ENCODE data around the gene IL21R. TPM values are rescaled to one million over a fixed set of nuclear protein-coding genes. Genes with fewer than 3 reads are reported as not detected.

The IL21R gene
- total and polyA plus RNA-seq, 10 of the 15 experiments (the other 5 are each of a cell fraction or from before 2014, with no cell fraction given), result 5.3 to 138 (median 82.5) TPM

DNA sequence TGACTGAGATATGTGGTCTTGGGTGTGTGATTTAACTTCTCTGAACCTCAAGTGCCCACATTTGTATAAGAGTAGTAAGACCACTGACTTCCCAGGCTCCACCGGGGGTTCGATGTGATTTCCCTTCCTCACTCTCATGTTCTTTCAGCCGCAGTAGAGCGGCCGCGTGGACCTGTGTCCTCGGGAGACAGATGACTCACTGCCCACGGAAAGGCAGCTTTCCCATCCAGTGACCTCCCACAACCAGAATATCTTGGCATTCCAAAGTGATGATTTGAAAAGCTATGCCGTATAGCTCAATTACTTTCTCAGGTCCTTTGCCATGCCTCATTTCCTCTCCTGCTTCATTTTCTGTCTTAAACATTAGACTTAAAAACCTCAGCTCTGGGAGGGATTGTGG, 73.6 kb downstream of the IL21R start (continued):
- TF ChIP-seq, protein P1, sequence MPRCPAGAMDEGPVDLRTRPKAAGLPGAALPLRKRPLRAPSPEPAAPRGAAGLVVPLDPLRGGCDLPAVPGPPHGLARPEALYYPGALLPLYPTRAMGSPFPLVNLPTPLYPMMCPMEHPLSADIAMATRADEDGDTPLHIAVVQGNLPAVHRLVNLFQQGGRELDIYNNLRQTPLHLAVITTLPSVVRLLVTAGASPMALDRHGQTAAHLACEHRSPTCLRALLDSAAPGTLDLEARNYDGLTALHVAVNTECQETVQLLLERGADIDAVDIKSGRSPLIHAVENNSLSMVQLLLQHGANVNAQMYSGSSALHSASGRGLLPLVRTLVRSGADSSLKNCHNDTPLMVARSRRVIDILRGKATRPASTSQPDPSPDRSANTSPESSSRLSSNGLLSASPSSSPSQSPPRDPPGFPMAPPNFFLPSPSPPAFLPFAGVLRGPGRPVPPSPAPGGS (IDR thresholded peaks at IDR 0.05; ENCODE audit: borderline replicate concordance, insufficient read depth, low read depth, low read length, poor library complexity, severe bottlenecking), result no peak

GRCh38 chr16:27476240-27476639, 74.3 kb downstream of the IL21R start:
- H3K9ac ChIP-seq (ENCODE audit: control insufficient read depth, insufficient read depth, low read length), result no peak overlapping the region
- no peaks in the 10 kb centered on the region for H3K4me1 ChIP-seq (ENCODE audit: control insufficient read depth, insufficient read depth, low read length)
- H3K27ac ChIP-seq (ENCODE audit: control insufficient read depth, insufficient read depth), result no peak overlapping the region
- ChIA-PET SMC1A (ENCODE audit: uncharacterized antibody, unreplicated experiment) (no interaction called here), CTCF (interaction anchor here (0.7 to 1.2 kb wide), 2 partner anchors 270 to 320 kb away, joined by 3 read pairs; no protein-coding TSS in a partner anchor), POLR2A (interaction anchor here (0.7 kb wide), 1 partner anchor 258 kb away, joined by 3 read pairs; no protein-coding TSS in a partner anchor), RAD21 (ENCODE audit: unreplicated experiment) (no interaction called here)
- H3K27me3 ChIP-seq (replicated peaks in 1 of 2; ENCODE audit: control insufficient read depth in 2 of 2, insufficient read depth in 2 of 2, low read length in 1 of 2), result no peaks in the 10 kb centered on the region
- H3K4me2 ChIP-seq (ENCODE audit: control insufficient read depth, insufficient read depth), result no peak overlapping the region
- 99% methylated on average over 9 of the region's 9 CpGs for WGBS (ENCODE audit: insufficient coverage, insufficient replicate concordance, low lambda C conversion rate, missing lambda C conversion rate)
- DNase-seq (ENCODE audit: low read depth, low spot score) (no peak), FAIRE-seq (no peak), ATAC-seq (no peak)
- intact Hi-C loops (cut with micrococcal nuclease; ENCODE audit: unreplicated experiment) (no loop called here), in situ Hi-C loops (cut with MboI) (no loop called here)
- no TSS peak for BruUV-seq (replicated peaks)
- no peaks in the 10 kb centered on the region for H3K9me3 ChIP-seq (replicated peaks; ENCODE audit: control insufficient read depth, insufficient read depth, low read length)
- H2AFZ ChIP-seq (ENCODE audit: control insufficient read depth, low read depth, low read length), result no peak overlapping the region
- H3K4me3 ChIP-seq, result no peak overlapping the region
- no peak for TF ChIP-seq CBX5 (IDR thresholded peaks at IDR 0.05; ENCODE audit: low read depth)
- peaks cover 13 to 19% of the 10 kb centered on the region in 2 experiments for H3K36me3 ChIP-seq (ENCODE audit: control insufficient read depth in 2 of 2, insufficient read depth in 2 of 2, low read length in 1 of 2)
- H3K79me2 ChIP-seq (ENCODE audit: control insufficient read depth, insufficient read depth, low read length), result no peaks in the 10 kb centered on the region
- H4K20me1 ChIP-seq (ENCODE audit: control insufficient read depth, insufficient read depth), result no peaks in the 10 kb centered on the region

GRCh38 chr16:27480761-27481160, 78.8 kb downstream of the IL21R start:
- no peak for TF ChIP-seq BHLHE40 (IDR thresholded peaks at IDR 0.05; ENCODE audit: borderline replicate concordance in 1 of 2, low read depth in 2 of 2, low read length in 1 of 2)
- TF ChIP-seq PBX3 (IDR thresholded peaks at IDR 0.05; ENCODE audit: insufficient replicate concordance, low read depth, low read length), result no peak
- TF ChIP-seq TCF12 (IDR thresholded peaks at IDR 0.05; ENCODE audit: low read depth, low read length), result no peak
- TF ChIP-seq CHD1 (IDR thresholded peaks at IDR 0.05; ENCODE audit: low read depth, low read length), result no peak
- TF ChIP-seq ZNF622 (IDR thresholded peaks at IDR 0.05), result no peak
- no peak for TF ChIP-seq DPF2 (IDR thresholded peaks at IDR 0.05)
- TF ChIP-seq, protein P2, sequence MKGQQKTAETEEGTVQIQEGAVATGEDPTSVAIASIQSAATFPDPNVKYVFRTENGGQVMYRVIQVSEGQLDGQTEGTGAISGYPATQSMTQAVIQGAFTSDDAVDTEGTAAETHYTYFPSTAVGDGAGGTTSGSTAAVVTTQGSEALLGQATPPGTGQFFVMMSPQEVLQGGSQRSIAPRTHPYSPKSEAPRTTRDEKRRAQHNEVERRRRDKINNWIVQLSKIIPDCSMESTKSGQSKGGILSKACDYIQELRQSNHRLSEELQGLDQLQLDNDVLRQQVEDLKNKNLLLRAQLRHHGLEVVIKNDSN (IDR thresholded peaks at IDR 0.05; ENCODE audit: borderline replicate concordance, extremely low read length, insufficient read depth, low read depth, low read length), result no peak
- TF ChIP-seq IKZF1 (conservative IDR thresholded peaks at IDR 0.05), result no peak
- 95% methylated on average over 7 of the region's 7 CpGs for WGBS (ENCODE audit: insufficient coverage, insufficient replicate concordance, low lambda C conversion rate, missing lambda C conversion rate)
- Histone ChIP-seq H3K27me3 (replicated peaks in 1 of 2; ENCODE audit: control insufficient read depth in 2 of 2, insufficient read depth in 2 of 2, low read length in 1 of 2) (no peaks in the 10 kb centered on the region), H4K20me1 (ENCODE audit: control insufficient read depth, insufficient read depth) (no peaks in the 10 kb centered on the region), H3K4me2 (ENCODE audit: control insufficient read depth, insufficient read depth) (no peak overlapping the region), H3K4me3 (no peak overlapping the region), H2AFZ (ENCODE audit: control insufficient read depth, low read depth, low read length) (no peak overlapping the region), H3K79me2 (ENCODE audit: control insufficient read depth, insufficient read depth, low read length) (no peaks in the 10 kb centered on the region), H3K9me3 (replicated peaks; ENCODE audit: control insufficient read depth, insufficient read depth, low read length) (no peaks in the 10 kb centered on the region), H3K36me3 (ENCODE audit: control insufficient read depth in 2 of 2, insufficient read depth in 2 of 2, low read length in 1 of 2) (peaks cover 30 to 32% of the 10 kb centered on the region in 2 experiments), H3K27ac (ENCODE audit: control insufficient read depth, insufficient read depth) (no peak overlapping the region), H3K4me1 (ENCODE audit: control insufficient read depth, insufficient read depth, low read length) (no peaks in the 10 kb centered on the region), H3K9ac (ENCODE audit: control insufficient read depth, insufficient read depth, low read length) (no peak overlapping the region)
- intact Hi-C loops (cut with micrococcal nuclease; ENCODE audit: unreplicated experiment) (no loop called here), in situ Hi-C loops (cut with MboI) (no loop called here)
- ChIA-PET RAD21 (ENCODE audit: unreplicated experiment) (no interaction called here), CTCF (no interaction called here), POLR2A (no interaction called here), SMC1A (ENCODE audit: uncharacterized antibody, unreplicated experiment) (no interaction called here)
- DNase-seq (ENCODE audit: low read depth, low spot score) (no peak), FAIRE-seq (no peak), ATAC-seq (no peak)
- no TSS peak for BruUV-seq (replicated peaks)
